ENCODE results near the gene EVI2B.
A peak's percentile ranks its signal among the peaks of the same experiment; 100 is the strongest.
"Not testable (repeated sequence)": the region's sequence is repeated elsewhere in the genome, so short reads cannot be mapped to it uniquely, and the experiment has no call there.

The EVI2B gene

GRCh38 chr17:31310260-31310659 lies 3.6 kb downstream of the EVI2B start:
- DNase-seq (ENCODE audit: low read depth): no peak

- DNase-seq (ENCODE audit: low read depth): no peak
Measured at GRCh38 chr17:31309556-31309955, 4.3 kb downstream of the EVI2B start.

GRCh38 chr17:31308372-31309334 lies 5.2 kb downstream of the EVI2B start:
- no peak for DNase-seq (ENCODE audit: low read depth)

- DNase-seq (ENCODE audit: low read depth): no peak
Measured at GRCh38 chr17:31307640-31308039, 6.2 kb downstream of the EVI2B start.

GRCh38 chr17:31299624-31300023 lies 14.2 kb downstream of the EVI2B start:
- DNase-seq (ENCODE audit: low read depth): no peak

GRCh38 chr17:31297090-31297489 lies 16.8 kb downstream of the EVI2B start, which contains the start of gene OMG:
Gene OMG (minus strand): TSS chr17:31297239. CDS start chr17:31296331, 908 bp downstream.
- no peak for DNase-seq (ENCODE audit: low read depth)

GRCh38 chr17:31296142-31296541 lies 17.7 kb downstream of the EVI2B start:
- DNase-seq (ENCODE audit: low read depth): no peak

GRCh38 chr17:31295489-31295871 lies 18.4 kb downstream of the EVI2B start:
- no peak for DNase-seq (ENCODE audit: low read depth)

GRCh38 chr17:31294820-31295488 lies 18.9 kb downstream of the EVI2B start:
- DNase-seq (ENCODE audit: low read depth): no peak

GRCh38 chr17:31294231-31294630 lies 19.6 kb downstream of the EVI2B start:
- DNase-seq (ENCODE audit: low read depth): no peak

GRCh38 chr17:31293581-31293980 lies 20.3 kb downstream of the EVI2B start:
- no peak for DNase-seq (ENCODE audit: low read depth)

- DNase-seq (ENCODE audit: low read depth): no peak
Measured at GRCh38 chr17:31291820-31292219, 22.0 kb downstream of the EVI2B start.

GRCh38 chr17:31289790-31290189 lies 24.1 kb downstream of the EVI2B start:
- DNase-seq (ENCODE audit: low read depth): peak; percentile 29

- DNase-seq (ENCODE audit: low read depth): not testable (repeated sequence)
Measured at GRCh38 chr17:31287932-31288331, 25.9 kb downstream of the EVI2B start.

GRCh38 chr17:31286587-31286986 lies 27.3 kb downstream of the EVI2B start:
- no peak for DNase-seq (ENCODE audit: low read depth)

- no peak for DNase-seq (ENCODE audit: low read depth)
Measured at GRCh38 chr17:31283841-31284240, 30.0 kb downstream of the EVI2B start.

- DNase-seq (ENCODE audit: low read depth): no peak
Measured at GRCh38 chr17:31281061-31281460, 32.8 kb downstream of the EVI2B start.

GRCh38 chr17:31279401-31279800 lies 34.5 kb downstream of the EVI2B start:
- DNase-seq (ENCODE audit: low read depth): no peak

- no peak for DNase-seq (ENCODE audit: low read depth)
Measured at GRCh38 chr17:31275116-31275515, 38.7 kb downstream of the EVI2B start.

- peak; percentile 1 for DNase-seq (ENCODE audit: low read depth)
Measured at GRCh38 chr17:31274252-31274651, 39.6 kb downstream of the EVI2B start.

GRCh38 chr17:31273516-31273915 lies 40.3 kb downstream of the EVI2B start:
- no peak for DNase-seq (ENCODE audit: low read depth)

- DNase-seq (ENCODE audit: low read depth): no peak
Measured at GRCh38 chr17:31272803-31273202, 41.1 kb downstream of the EVI2B start.

GRCh38 chr17:31272236-31272635 lies 41.6 kb downstream of the EVI2B start:
- no peak for DNase-seq (ENCODE audit: low read depth)
